Loucy (cell line): ENCODE results near the gene PTGES2.

Source experiments
- H2AFZ ChIP-seq: fragments of 200-600 bp; sonication (generic); 2 replicates; pipeline ENCODE4 v1.6.0; 2016; ENCODE audit warnings: antibody characterized with exemption, mild to moderate bottlenecking, low read length, moderate library complexity
- H3F3A ChIP-seq: fragments of 200-600 bp; 2 replicates; pipeline ENCODE4 v1.6.0; 2016; ENCODE audit warnings: antibody characterized with exemption, low read depth, mild to moderate bottlenecking
- H3K27me3 ChIP-seq: fragments of 200-600 bp; sonication (generic); 2 replicates; pipeline ENCODE4 v1.6.1; 2014; ENCODE audit warnings: low read length, mild to moderate bottlenecking; ENCODE audit not compliant: insufficient read depth, poor library complexity, severe bottlenecking
- H3K36me3 ChIP-seq: fragments of 200-600 bp; sonication (generic); 2 replicates; pipeline ENCODE4 v1.6.1; 2016; ENCODE audit warnings: low read length; ENCODE audit not compliant: insufficient read depth
- H3K4me1 ChIP-seq: fragments of 200-600 bp; sonication (generic); 2 replicates; pipeline ENCODE4 v1.5.1; 2014; ENCODE audit warnings: low read length, mild to moderate bottlenecking; ENCODE audit not compliant: insufficient read depth, poor library complexity, severe bottlenecking
- H3K4me2 ChIP-seq: fragments of 200-600 bp; sonication (generic); 2 replicates; pipeline ENCODE4 v1.6.0; 2014; ENCODE audit warnings: antibody characterized with exemption, low read length, low read depth, mild to moderate bottlenecking; ENCODE audit not compliant: poor library complexity, severe bottlenecking
- H3K4me3 ChIP-seq: fragments of 200-600 bp; sonication (generic); 2 replicates; pipeline ENCODE4 v1.5.1; 2014; ENCODE audit warnings: low read length, mild to moderate bottlenecking, mixed read lengths; ENCODE audit not compliant: poor library complexity, severe bottlenecking
- H3K79me2 ChIP-seq: fragments of 200-600 bp; sonication (generic); 2 replicates; pipeline ENCODE4 v1.6.1; 2014; ENCODE audit warnings: low read length; ENCODE audit not compliant: insufficient read depth
- H3K9ac ChIP-seq: fragments of 200-600 bp; sonication (generic); 2 replicates; pipeline ENCODE4 v1.6.0; 2014; ENCODE audit warnings: mild to moderate bottlenecking, low read depth, low read length, moderate library complexity; ENCODE audit not compliant: poor library complexity, severe bottlenecking
- H3K9me2 ChIP-seq: fragments of 200-600 bp; sonication (generic); replicated peaks from 2 replicates; pipeline ENCODE4 v1.6.1; 2016; ENCODE audit warnings: low read depth, low read length, mixed read lengths
- H3K9me3 ChIP-seq: fragments of 200-600 bp; sonication (generic); 2 replicates; pipeline ENCODE4 v1.6.1; 2014; ENCODE audit warnings: mild to moderate bottlenecking, antibody characterized with exemption, low read length, low read depth; ENCODE audit not compliant: insufficient read depth
- H4K20me1 ChIP-seq: fragments of 200-600 bp; sonication (generic); 2 replicates; pipeline ENCODE4 v1.6.0; 2014; ENCODE audit warnings: antibody characterized with exemption, low read length, mild to moderate bottlenecking; ENCODE audit not compliant: insufficient read depth, poor library complexity, severe bottlenecking
- EZH2phosphoT487 ChIP-seq: fragments of 200-600 bp; IDR thresholded peaks from 2 replicates; pipeline ENCODE4 v1.6.1; 2018; ENCODE audit warnings: antibody characterized with exemption, mild to moderate bottlenecking, moderate library complexity, borderline replicate concordance
- TF ChIP-seq, protein P1 (sequence below): fragments of 200-600 bp; sonication (generic); conservative IDR thresholded peaks from 2 replicates; pipeline ENCODE4 v1.5.1; 2014; ENCODE audit warnings: mild to moderate bottlenecking, antibody characterized with exemption, low read length

Gene PTGES2

GRCh38 chr9:128092199-128092977 is 35.1 kb downstream of the PTGES2 start:
- no peaks in the 10 kb centered on the region for H3K9me2 ChIP-seq
- H3K36me3 ChIP-seq: peaks cover 22% of the 10 kb centered on the region; the same call in 1 of the 2 replicates
- no peak overlapping the region for H3K9ac ChIP-seq
- no peak overlapping the region for H3K4me2 ChIP-seq
- TF ChIP-seq, protein P1, sequence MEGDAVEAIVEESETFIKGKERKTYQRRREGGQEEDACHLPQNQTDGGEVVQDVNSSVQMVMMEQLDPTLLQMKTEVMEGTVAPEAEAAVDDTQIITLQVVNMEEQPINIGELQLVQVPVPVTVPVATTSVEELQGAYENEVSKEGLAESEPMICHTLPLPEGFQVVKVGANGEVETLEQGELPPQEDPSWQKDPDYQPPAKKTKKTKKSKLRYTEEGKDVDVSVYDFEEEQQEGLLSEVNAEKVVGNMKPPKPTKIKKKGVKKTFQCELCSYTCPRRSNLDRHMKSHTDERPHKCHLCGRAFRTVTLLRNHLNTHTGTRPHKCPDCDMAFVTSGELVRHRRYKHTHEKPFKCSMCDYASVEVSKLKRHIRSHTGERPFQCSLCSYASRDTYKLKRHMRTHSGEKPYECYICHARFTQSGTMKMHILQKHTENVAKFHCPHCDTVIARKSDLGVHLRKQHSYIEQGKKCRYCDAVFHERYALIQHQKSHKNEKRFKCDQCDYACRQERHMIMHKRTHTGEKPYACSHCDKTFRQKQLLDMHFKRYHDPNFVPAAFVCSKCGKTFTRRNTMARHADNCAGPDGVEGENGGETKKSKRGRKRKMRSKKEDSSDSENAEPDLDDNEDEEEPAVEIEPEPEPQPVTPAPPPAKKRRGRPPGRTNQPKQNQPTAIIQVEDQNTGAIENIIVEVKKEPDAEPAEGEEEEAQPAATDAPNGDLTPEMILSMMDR: no peak
- no peak for TF ChIP-seq EZH2phosphoT487
- no peak overlapping the region for H3K4me3 ChIP-seq
- peaks cover 3% of the 10 kb centered on the region; the same call in 1 of the 2 replicates for H3F3A ChIP-seq
- H3K27me3 ChIP-seq: no peaks in the 10 kb centered on the region
- H4K20me1 ChIP-seq: peaks cover 43% of the 10 kb centered on the region
- no peaks in the 10 kb centered on the region for H3K9me3 ChIP-seq
- peaks cover 91% of the 10 kb centered on the region for H3K79me2 ChIP-seq
- H2AFZ ChIP-seq: no peak overlapping the region
- H3K4me1 ChIP-seq: peaks cover 4% of the 10 kb centered on the region

DNA sequence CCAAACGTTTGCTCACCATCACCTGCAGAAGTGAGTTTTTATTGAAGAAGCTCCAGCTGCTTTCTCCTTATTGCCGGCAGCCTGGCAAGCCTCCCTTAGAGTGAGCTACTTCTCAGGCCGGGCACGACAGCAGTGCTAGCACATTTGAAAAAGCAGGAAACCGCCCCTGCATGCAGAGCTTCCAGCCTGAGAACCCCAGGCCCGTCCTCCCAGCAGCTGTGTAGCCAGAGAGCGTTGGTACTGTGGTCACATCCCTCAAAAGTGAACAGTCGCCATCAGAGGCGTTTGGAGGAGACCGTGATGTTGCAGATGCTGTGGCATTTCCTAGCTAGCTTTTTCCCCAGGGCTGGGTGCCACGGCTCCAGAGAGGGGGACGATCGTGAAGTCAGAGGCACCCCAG is 36.0 kb downstream of the PTGES2 start:
- Histone ChIP-seq H3K4me2 (no peak overlapping the region), H3K9me2 (no peaks in the 10 kb centered on the region), H3K36me3 (peaks cover 14% of the 10 kb centered on the region; the same call in 1 of the 2 replicates), H3F3A (peaks cover 3% of the 10 kb centered on the region; the same call in 1 of the 2 replicates), H4K20me1 (peaks cover 36% of the 10 kb centered on the region), H3K9me3 (no peaks in the 10 kb centered on the region), H3K79me2 (peaks cover 87% of the 10 kb centered on the region), H3K27me3 (no peaks in the 10 kb centered on the region), H3K9ac (no peak overlapping the region), H3K4me1 (peaks cover 4% of the 10 kb centered on the region), H3K4me3 (no peak overlapping the region), H2AFZ (no peak overlapping the region)
- TF ChIP-seq, protein P1: no peak
- TF ChIP-seq EZH2phosphoT487: no peak

GRCh38 chr9:128091144-128091543 is 36.4 kb downstream of the PTGES2 start:
- Histone ChIP-seq H3K4me1 (peaks cover 4% of the 10 kb centered on the region), H3K4me3 (no peak overlapping the region), H3K9me2 (no peaks in the 10 kb centered on the region), H3K27me3 (no peaks in the 10 kb centered on the region), H3K79me2 (peaks cover 89% of the 10 kb centered on the region), H3K4me2 (no peak overlapping the region), H2AFZ (no peak overlapping the region), H3F3A (peaks cover 3% of the 10 kb centered on the region; the same call in 1 of the 2 replicates), H3K36me3 (peaks cover 13% of the 10 kb centered on the region; the same call in 1 of the 2 replicates), H3K9me3 (no peaks in the 10 kb centered on the region), H4K20me1 (peaks cover 33% of the 10 kb centered on the region), H3K9ac (no peak overlapping the region)
- no peak for TF ChIP-seq EZH2phosphoT487
- TF ChIP-seq, protein P1: no peak
